ENCODE data around the gene MTMR2. TPM values are rescaled to one million over a fixed set of nuclear protein-coding genes. Genes with fewer than 3 reads are reported as not detected.

The MTMR2 gene
- total and polyA plus RNA-seq, 9 of the 15 experiments (the other 6 are each of a cell fraction or from before 2014, with no cell fraction given): 12.6 to 35.8 (median 25.2) TPM

DNA sequence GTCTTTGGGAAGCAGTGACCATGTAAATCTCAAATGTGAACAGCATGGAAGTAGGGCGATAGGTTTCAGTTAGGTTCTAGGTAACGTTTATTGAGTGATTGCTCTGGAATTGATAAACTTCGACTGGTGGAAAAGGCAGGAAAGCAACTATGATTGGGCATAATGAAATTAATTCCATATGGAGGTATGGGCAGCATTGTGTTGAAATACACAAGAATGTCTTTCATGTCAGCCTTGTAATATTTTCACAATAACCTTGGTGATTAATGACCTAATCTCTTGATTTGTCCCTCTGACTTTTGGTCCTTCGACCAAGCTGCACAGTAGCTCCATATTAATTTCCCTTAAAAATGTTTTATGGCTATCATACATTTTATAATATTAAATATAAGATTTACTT lies 130.8 kb downstream of the MTMR2 start:
- no peak for FAIRE-seq
- ATAC-seq: no peak
- peaks cover 94% of the 10 kb centered on the region for H3K79me2 ChIP-seq (ENCODE audit: control insufficient read depth, insufficient read depth, low read length)
- peaks cover 21% of the 10 kb centered on the region for H3K36me3 ChIP-seq (ENCODE audit: control insufficient read depth, insufficient read depth, low read length)
- no peaks in the 10 kb centered on the region for H3K9me3 ChIP-seq (replicated peaks; ENCODE audit: control insufficient read depth, insufficient read depth, low read depth, low read length)
- in situ Hi-C loops (cut with MboI): no loop called here
- intact Hi-C loops (cut with micrococcal nuclease): loop anchor here (5.0 kb wide), 1 partner anchor 449 kb away; no protein-coding TSS in a partner anchor
- no peak for DNase-seq (ENCODE audit: extremely low read depth in 1 of 4, low spot score in 3 of 4)
- peak overlapping the region in 1 of 2 experiments; percentile 99; a peak in 3 of 4 replicates for H3K9ac ChIP-seq (ENCODE audit: insufficient read depth in 1 of 2, low read depth in 2 of 2, low read length in 2 of 2)
- no peaks in the 10 kb centered on the region for H3K9me1 ChIP-seq (ENCODE audit: control insufficient read depth, insufficient read depth, low read length)
- H4K20me1 ChIP-seq (replicated peaks; ENCODE audit: control insufficient read depth, insufficient read depth, low read length): peaks cover 6% of the 10 kb centered on the region; the same call in 1 of the 2 replicates
- no peaks in the 10 kb centered on the region for H3K27me3 ChIP-seq (ENCODE audit: control insufficient read depth in 2 of 2, insufficient read depth in 2 of 2, low read length in 2 of 2)
- no TSS peak for BruUV-seq (replicated peaks)
- CTCF ChIA-PET (ENCODE audit: low intra/inter-chr PET ratio): no interaction called here
- peak overlapping the region; percentile 95 for H3K4me2 ChIP-seq (ENCODE audit: insufficient read depth, low read length)
- no peak overlapping the region for H2AFZ ChIP-seq (ENCODE audit: low read depth, low read length)
- POLR2A ChIA-PET: interaction anchor here (1.2 to 1.7 kb wide), 2 partner anchors 34 to 46 kb away, joined by 3 read pairs; no protein-coding TSS in a partner anchor
- peaks cover 4 to 14% of the 10 kb centered on the region in 2 experiments; a peak in 4 of 5 replicates for H3K4me1 ChIP-seq (replicated peaks in 1 of 2; ENCODE audit: control insufficient read depth in 2 of 2, insufficient read depth in 2 of 2, low read length in 2 of 2)
- peak overlapping the region; percentile 88; the same call in 1 of the 2 replicates for H3K4me3 ChIP-seq
- H3K27ac ChIP-seq (ENCODE audit: extremely low read depth, low read depth, low read length): peak overlapping the region; percentile 99; the same call in 2 of the 3 replicates
- 8% methylated on average over 4 of the region's 4 CpGs for WGBS (ENCODE audit: insufficient coverage, low coverage, missing lambda C conversion rate)
- TF ChIP-seq RFX1 (IDR thresholded peaks at IDR 0.05): no peak
- no peak for TF ChIP-seq ZNF133 (CRISPR knock-in tag; IDR thresholded peaks at IDR 0.05)
- no peak for TF ChIP-seq ZNF165 (CRISPR knock-in tag; IDR thresholded peaks at IDR 0.05; ENCODE audit: borderline replicate concordance)
- no peak for TF ChIP-seq STAG1 (CRISPR knock-in tag; IDR thresholded peaks at IDR 0.05; ENCODE audit: borderline replicate concordance)
- no peak for TF ChIP-seq NONO (IDR thresholded peaks at IDR 0.05; ENCODE audit: low read depth in 2 of 2, low read length in 1 of 2)
- 0 out of 2 replicates have a peak, but pooled peaks have one; percentile 30 for TF ChIP-seq CEBPB (tag; IDR thresholded peaks at IDR 0.05)
- TF ChIP-seq KLF13 (tag; IDR thresholded peaks at IDR 0.05; ENCODE audit: borderline replicate concordance, low read depth): no peak
- TF ChIP-seq MAZ (CRISPR knock-in tag; conservative IDR thresholded peaks at IDR 0.05 in 1 of 2, IDR thresholded peaks at IDR 0.05 in 1 of 2): no peak
- TF ChIP-seq CBFA2T3 (IDR thresholded peaks at IDR 0.05): no peak
- TF ChIP-seq POLR2AphosphoS5 (IDR thresholded peaks at IDR 0.05; ENCODE audit: control insufficient read depth, insufficient read depth, low read depth, low read length): no peak
- TF ChIP-seq NRF1 (conservative IDR thresholded peaks at IDR 0.05 in 1 of 2, IDR thresholded peaks at IDR 0.05 in 1 of 2): no peak
- no peak for TF ChIP-seq KAT2B (IDR thresholded peaks at IDR 0.05; ENCODE audit: low read depth, low read length)
- TF ChIP-seq ATF1 (CRISPR knock-in tag; IDR thresholded peaks at IDR 0.05): no peak
- no peak for TF ChIP-seq ATF1 (tag; IDR thresholded peaks at IDR 0.05)
- TF ChIP-seq ZNF77 (CRISPR knock-in tag; IDR thresholded peaks at IDR 0.05): no peak
- no peak for TF ChIP-seq ZNF75A (CRISPR knock-in tag; IDR thresholded peaks at IDR 0.05)
- TF ChIP-seq JUND (IDR thresholded peaks at IDR 0.05; ENCODE audit: borderline replicate concordance, low read depth, low read length): no peak
- TF ChIP-seq JUND (tag; IDR thresholded peaks at IDR 0.05; ENCODE audit: borderline replicate concordance, low read depth, low read length): no peak
- no peak for TF ChIP-seq SRSF3 (IDR thresholded peaks at IDR 0.05; ENCODE audit: insufficient read depth, low read length)
- 0 out of 2 replicates have a peak, but pooled peaks have one; percentile 9 for TF ChIP-seq SMARCA4 (IDR thresholded peaks at IDR 0.05)
- TF ChIP-seq ZNF79 (CRISPR knock-in tag; IDR thresholded peaks at IDR 0.05; ENCODE audit: low read depth): no peak
- TF ChIP-seq ZNF263 (CRISPR knock-in tag; IDR thresholded peaks at IDR 0.05; ENCODE audit: borderline replicate concordance): no peak
- TF ChIP-seq SUPT5H (IDR thresholded peaks at IDR 0.05): no peak
